Cortex of kidney (tissue), 1 donor: Measurements from ENCODE around the gene PARD3.

Experiments used
- DNase-seq: peaks from one replicate; lab custom pipeline; 2025; lab: John Stamatoyannopoulos, UW

Gene PARD3

DNA sequence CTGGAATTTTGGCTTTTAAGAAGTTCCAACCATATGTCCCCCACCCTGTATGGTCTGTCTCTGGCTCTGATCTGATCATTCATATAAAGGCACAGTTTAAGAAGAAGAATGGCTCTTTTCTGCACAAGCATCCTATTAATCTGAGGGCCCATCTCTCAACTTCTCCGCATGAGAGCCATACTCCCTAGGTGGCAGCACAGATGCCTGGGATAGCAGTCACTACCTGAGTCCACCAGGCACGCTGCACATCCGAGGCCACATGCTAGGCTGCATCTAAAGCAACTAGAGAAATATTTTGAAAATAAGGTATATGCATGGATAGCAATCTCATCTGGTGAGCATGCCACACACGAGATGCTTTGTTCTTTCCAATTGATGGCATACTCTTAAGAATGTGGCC lies 565.5 kb downstream of the PARD3 start:
- no peak for DNase-seq

DNA sequence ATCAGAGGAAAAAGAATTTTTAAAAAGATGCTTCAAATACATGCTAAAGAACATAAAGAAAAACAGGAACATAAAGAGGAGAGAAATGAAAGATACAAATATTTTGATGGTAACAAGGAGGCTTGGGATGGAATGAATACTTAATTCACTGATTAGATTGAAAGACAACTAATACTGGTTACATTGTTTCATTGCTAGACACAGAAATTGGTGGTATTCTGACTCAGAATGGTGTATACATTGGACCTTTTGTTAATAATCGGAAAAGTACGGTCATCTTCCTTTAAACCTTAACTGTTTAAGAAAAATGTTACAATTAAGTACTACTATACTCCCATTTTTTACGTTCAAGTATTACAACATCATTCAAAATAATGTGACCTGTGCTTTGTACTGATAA lies 567.5 kb downstream of the PARD3 start:
- DNase-seq, result no peak

DNA sequence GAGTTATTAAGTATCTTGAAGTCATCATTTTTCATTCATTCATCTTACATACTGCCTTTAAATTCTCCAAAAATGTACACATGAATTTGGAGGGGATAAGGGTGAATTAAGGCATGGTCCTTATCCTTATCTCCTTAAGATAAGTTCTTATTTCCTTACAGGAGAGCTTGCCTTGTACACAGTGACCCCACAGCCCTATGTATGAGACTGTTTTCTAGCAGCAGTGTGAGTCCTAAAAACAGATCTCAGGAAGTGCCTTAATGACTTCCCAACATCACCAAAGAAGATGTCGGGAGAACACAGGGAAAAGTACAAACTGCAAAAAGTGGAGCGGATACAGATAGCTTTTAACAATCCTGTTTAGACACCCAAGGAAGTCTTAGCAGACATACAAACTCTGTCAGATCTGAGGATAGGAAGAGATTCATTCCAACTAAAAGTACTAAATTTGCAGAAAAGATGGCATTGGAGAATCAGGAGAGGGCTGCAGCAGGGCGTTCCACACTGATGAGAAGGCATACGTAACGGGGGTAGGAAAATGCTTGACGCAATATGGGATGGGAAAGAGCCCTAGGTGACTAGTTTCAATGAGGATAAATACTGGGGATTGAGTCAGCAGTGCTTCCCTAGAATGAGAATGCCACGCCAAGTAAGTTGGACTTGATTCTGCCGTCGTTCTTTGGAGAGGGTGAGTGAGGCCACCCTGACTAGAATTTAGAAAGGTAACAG lies 570.2 kb downstream of the PARD3 start:
- DNase-seq, result no peak

DNA sequence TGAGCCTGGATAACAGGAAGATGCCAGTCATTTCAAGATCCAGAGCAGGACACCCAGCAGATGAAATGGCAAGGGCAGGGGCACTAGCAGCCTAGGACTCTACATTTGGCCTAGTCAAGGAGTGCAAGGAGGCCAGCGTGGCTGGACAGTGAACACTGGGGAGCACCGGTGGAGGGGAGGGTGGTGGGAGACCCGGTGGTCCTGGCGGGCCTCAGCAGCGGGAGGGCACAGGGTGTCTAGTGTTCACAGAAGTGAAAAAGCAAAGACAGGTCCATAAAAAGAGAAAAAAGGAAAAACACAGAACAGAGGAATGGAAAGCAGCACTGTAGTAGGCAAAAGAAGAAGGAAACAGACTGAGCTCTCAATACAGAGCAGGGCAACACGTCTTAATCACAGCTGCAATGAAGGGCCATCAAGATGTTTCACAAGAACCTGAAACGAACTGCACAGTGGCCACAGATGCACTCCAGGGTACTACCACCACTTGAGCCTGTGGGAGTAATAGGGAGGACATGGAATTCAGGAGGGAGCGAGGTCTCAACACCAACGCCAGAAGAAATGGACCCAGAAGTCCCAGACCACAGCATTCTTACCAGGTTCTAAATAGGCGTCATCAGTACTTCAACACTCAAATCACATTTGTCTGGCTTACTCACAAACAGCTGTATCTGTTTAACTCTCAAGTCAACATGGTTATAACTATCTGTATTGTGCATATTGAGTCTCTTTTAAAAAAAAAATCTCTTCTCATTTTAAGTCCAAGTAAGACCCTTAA lies 573.7 kb downstream of the PARD3 start:
- no peak for DNase-seq

DNA sequence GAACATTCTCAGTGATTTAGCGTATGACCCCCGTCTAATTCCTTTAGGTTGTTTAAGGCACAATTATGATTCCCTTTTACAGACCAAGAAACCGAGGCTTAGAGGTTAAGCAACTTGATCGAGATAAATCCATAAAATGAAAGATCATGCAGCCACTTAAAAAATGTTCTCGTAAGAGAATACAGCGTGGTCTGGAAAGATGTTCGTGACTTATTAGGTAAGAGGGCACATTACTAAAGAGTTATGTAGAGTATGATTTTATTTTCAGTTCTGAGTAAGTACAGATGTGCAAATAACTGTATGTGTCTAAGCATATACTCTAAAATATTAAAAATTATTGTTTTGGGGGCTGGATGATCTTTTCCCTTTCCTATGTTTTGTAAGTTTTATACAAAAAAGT lies 575.1 kb downstream of the PARD3 start:
- no peak for DNase-seq

DNA sequence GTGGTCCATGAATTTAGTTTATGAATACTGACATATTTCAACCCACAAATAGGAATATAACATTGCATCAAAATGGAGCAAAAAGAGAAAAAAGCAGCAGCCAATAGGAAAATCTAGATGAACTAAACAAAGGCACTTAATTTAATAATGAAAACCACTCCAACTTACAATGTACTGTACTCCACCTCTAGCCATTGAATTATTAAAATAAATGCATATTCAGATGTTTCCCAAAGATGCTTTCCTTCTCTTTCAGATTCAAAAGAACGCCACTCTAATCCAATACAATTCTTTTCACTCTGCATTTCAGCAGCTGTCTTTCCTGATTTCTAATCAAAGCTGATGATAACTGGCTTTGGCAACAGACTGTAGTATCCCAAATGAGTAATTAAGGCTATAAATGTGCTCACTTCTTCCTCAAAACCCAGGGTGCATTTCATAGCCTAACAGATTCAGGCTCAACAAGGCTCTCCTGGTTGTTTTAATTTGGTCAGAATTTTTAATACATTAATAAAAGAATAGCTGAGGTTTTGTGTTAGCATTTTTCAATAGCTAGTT lies 577.1 kb downstream of the PARD3 start:
- no peak for DNase-seq

DNA sequence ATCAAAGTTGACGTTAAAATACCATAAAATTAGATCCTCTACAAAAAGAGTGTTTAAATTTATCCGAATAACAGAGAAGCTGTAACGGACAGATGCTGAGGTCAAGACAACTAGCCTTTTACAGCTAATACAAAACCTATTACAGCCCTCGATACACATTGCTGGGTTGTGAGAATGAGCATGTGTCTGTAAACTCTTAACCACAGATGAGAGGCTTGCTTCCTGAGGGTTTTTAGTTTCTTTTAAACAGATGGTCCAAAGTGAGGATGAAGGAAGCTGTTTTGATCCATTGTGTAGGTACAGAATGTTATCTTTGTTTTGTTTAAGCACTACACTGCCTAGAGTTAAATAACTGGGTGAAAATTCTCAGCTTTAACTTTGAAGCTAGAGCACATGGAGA lies 578.2 kb downstream of the PARD3 start:
- DNase-seq, result no peak

DNA sequence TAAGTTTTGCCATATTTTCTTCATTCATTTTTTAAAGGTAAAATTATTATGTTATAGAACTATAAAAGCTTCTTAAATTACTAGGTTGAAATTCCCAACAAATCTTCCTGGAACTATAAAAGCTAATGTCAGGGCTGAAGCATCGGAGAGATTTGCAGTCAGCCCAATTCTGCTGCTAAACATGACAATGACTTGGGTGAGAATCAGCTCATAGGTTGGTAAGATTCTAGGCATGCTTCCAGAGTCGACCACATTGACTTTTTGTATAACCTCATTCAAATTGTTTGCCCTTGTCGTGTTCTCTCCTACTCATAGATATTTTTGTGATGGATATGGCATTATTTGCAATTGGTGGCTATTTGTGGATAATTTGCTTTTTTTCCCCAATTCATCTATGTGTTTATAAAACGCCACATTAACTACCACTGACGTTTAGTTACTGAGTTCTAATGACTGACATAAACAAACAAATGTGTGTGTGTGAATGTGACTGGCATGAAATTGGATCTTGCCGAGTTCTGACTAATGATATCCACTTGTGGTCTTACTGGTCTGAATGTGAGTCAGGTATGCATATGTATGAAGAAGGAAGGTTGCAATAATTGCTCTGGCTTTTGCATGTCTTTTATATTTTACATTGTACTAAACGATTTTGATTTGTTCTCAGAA lies 579.8 kb downstream of the PARD3 start:
- DNase-seq, result no peak

DNA sequence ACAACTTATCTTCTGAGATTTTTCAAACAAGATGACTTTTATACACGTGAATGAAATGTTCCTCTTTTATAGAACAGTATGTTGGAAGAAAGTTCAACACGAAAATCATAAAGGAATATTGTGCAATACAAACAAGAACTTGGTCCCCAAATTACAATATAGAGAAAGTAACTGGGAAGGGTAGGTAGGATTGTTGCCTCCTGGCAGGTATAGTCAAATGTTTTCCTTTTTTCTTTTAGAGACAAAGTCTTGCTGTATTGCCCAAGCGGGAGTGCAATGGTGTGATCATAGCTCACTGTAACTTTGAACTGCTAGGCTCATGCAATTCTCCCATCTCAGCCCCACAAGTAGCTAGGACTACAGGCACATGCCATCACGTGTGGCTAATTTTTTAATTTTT lies 582.6 kb downstream of the PARD3 start:
- no peak for DNase-seq

DNA sequence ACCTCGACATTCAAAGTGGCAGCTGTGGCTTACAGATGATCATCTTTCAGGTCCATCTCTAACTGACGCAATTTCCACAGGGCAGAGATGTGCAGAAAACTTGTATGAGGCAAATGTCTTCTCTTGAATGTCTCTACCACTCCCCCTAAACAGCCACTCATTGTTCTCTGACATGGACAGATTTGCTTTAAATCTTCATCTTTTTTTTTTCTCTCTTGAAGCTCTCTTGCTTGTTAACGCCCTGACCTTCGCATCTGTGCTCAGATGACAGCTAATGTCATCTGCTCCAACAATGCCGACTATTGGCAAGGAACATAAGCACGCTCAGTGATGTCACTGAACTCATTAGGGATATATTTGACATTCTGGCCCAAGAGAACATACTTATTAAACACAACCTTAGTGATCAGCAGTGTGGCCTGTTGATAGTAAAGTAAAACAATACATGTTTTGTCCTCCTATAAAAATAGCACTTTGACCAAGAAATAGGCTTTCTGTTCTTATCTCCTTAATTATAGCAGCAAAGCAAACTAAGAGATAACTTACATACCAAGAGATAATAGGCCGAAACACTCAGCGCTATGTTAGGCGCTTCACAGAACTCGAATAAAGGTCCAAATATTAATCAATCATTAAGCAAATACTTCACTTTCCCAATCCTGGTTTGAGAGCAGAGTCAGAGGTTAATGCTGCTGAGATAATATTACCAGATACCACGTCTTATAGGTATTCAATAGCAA lies 583.5 kb downstream of the PARD3 start:
- no peak for DNase-seq

DNA sequence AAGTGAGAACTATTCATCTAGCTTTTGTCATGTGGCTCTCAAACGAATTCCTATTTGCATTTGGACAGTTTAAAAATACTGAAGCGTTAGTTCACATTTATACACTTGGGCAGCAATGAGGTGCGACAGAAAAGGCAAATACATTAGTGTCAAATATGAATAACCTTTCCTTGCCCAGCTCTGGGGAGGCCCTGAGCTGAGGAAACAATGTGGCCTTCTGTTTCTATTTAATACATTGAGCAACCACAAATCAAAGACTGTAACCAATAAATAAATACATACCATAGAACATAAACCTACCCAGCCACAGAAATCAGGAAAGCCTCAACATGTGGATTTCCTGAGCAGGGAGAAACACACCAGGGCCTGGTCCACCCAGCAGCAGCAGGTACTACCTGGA lies 585.2 kb downstream of the PARD3 start:
- no peak for DNase-seq

DNA sequence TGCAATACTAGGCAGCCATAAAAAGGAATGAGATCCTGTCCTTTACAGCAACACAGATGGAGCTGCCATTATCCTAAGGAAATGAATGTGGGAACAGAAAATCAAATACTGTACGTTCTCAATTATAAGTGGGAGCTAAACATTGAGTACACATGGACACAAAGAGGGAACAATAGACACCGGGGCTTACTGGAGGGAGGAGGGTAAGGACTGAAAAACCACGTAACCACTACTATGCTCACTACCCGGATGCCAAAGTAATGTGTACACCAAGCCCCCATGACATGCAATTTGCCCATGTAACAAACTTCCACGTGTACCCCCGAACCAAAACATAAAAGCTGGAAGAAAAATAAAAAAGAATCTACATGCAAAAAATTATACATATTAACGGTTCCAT lies 587.0 kb downstream of the PARD3 start:
- no peak for DNase-seq

DNA sequence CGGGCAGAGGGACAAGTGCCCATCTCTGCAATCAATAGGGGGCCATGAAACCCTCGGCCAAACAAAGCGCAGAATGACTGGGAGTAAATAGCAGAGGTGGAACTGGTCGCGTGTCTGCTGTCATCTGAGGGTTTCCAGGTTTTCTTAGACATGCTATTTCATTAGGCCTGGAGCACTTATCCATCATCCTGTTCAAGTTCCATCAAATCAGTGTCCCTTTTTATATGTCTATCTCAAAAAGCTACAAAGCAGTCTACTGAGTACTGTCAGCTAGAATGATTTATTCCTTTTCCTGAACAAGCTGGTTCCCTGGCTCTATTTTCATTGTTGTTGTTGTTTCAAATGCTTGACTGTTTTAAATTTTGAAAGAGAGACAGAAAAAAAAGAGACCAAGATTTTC lies 590.5 kb downstream of the PARD3 start:
- no peak for DNase-seq

DNA sequence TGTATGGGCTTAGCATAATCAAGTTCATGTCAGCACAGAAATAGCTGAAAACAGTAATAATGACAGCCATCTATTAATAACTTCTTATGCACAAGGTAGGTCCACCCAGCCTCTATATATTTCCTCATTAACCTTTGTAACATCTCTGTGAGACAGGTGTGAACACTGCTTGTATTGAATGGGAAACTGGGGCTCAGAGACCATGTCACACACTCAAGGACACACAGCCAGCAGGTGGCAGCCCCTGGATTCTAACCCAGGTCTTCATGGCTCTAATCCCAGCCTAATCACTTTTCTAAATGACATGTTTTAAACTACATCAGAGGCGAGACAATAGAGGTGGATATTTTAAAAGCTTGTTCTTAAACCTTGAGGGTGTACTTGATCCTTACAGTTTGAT lies 591.4 kb downstream of the PARD3 start:
- no peak for DNase-seq

DNA sequence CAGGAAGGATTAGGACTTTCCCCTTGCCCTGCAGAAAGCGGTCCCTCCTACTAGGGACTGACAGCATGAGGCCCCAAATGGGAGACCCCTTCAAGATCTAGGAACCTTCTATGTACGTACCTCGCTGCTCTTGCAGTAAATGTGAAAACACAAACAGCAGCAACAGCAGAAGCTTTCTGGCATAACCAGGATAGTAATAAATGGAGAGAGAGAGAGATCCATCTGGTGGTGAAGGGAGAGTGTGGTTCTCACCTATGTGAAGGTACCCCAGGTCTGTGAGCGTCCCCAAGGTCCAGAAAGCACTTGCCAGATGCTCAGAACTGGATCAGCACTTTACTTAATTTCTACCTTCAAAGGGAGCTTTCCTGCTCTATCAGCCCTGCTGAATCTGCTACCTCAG lies 592.7 kb downstream of the PARD3 start:
- DNase-seq, result no peak

DNA sequence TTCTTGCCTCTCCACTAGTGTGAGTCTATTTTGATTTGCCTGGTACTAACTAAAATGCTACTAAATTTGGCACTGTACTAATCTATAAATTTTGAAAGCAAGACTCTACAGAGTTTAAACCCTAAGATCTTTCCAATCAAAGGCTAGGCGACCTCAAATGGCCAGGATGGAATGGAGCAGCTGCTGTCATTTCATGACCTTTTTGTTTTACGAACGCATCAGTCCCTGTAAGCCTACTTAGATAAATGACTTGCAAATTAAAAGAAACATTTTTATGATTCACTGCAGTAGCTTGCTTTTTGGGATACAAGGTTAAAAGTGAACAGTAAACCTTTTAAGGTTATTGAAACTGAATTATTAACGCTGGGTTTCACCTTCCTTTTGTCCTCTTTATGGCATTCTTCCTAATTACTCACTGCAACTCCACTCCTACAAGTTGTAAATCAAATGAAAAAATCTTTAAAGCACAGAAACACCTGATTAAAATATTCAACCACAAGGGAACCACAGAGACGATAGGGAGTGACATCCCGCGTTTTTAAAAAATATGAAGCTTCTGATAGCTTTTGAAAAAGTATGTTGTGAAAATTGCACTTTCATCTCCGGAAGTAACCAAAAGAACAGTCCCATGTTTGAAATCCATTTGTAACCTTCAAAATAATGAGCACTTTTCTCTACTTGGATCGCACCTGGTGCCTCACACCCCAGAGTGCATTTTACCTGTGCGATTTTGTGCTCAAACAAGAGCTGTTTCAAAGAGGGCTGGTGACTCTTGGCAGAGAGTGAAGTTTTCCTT lies 595.1 kb downstream of the PARD3 start:
- no peak for DNase-seq

DNA sequence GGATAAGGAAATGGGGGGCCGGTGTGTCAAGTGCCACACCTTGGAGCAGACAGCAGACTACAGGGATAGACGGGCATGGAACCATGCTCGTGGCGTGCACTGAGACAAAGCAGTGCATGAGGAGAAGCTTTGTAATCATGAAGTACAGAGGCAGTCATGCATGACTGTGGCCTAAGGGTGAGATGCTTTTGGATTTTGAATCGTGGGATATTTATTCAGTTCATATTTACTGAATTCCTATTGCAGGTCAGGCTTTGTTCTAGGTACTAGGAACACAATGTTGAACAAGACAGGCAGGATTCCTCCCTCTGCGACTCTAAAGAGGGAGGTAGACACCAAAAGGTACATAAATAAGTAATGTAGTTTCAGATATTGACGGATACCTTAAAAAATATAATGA lies 597.6 kb downstream of the PARD3 start:
- DNase-seq, result no peak

DNA sequence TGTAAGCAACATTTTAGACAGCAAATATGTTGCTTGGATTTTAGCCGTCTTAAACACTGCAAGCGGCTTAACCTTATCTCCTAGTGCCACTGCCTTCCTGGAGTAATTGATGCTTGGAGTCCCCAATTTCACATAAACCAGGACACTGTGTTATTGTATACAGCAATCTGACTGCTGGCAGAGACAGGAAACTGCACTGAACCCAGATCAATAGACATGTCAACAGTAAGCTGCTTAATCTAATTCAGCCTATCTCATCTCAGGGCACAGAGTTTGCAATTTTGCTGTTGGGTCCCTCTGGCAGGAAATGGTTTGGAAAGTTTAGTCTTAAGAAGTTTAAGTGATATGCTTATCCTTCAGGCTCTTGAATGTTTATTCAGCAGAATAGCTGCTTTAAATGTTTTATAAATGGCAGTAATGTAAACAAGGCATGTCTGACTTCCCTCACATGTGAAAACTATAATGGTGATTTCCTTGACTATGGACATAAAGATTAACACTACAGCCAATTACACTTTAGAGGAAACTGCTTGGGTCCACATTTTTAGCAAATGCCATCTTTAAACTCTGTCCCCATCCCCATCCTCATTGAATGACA lies 598.6 kb downstream of the PARD3 start:
- no peak for DNase-seq

DNA sequence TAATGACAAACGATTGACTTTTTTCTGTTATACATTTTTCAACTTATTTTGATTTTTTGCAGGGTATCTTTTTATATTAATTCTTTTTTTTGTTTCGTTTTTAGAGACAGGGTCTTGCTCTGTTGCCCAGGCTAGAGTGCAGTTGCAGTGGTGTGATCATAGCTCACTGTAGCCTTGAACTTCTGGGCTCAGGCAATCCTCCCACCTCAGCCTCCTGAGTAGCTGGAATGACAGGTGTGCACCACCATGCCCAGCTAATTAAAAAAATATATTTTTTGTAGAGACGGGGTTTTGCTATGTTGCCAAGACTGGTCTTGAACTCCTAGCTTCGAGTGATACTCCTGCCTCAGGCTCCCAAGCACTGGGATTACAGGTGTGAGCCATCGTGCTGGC lies 601.3 kb downstream of the PARD3 start:
- no peak for DNase-seq

DNA sequence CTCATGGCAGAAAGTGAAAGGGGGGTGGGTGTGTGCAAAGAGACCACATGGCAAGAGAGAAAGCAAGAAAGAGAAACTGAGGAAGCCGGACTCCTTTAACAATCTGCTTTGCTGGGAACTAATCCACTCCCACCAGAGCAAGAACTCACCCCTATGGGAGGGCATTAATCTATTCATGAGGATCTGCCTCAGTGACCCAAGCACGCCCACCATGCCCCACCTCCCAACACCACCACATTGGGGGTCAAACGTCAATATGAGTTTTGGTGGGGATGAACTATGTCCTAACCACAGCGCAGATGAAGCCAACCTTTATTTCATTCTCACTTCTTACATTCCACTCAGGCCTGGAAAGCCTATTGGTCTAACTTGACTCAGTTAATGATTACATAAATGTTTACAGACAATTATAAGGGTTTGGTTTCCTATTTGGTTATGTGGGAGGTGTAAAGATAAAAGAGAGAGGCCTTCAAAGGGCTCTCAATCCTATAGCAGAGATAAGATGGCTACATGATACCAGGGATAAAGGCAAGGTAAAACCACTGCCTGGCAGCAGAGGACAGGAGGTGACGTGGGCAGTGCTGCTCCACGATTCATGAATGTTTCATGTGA lies 601.8 kb downstream of the PARD3 start:
- DNase-seq, result no peak

DNA sequence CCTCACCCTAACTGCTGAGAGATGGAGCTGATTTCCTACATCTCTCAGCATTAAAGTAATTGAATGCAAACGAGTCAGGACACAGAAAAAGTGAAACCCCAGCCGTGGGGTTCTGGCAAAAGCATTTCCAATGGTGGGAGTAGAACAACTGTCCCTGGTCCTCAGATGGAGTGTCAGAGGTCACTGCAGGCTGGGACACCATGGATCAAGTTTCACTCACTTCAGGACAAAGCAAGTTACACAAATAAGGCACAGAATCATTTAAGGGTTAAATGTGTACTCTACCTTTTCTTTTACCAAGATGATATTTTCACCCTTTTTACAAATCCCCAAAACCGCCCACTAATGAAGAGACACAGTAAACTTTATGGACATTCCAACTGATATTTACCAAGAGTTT lies 607.8 kb downstream of the PARD3 start:
- DNase-seq, result no peak
